Melanocyte of skin (primary cell): ENCODE data around the gene FLRT3. TPM values are rescaled to one million over a fixed set of nuclear protein-coding genes. Genes with fewer than 3 reads are reported as not detected.

ENCODE experiments used
- small RNA-seq, 2 donors: library from RNA; depleted of rRNA; stranded (forward); fragments of <200 nt; gene quantifications; one replicate each; pipeline ENCODE3, GENCODE V24; 2012
- total RNA-seq, 2 donors: library from RNA; depleted of rRNA; stranded (reverse); fragments of >200 nt; gene quantifications; 2 replicates each; pipeline ENCODE4 v1.2.3, GENCODE V29; 2012

The FLRT3 gene
- 1 to 10 TPM; 1.0 to 7.0 TPM for total RNA-seq

DNA sequence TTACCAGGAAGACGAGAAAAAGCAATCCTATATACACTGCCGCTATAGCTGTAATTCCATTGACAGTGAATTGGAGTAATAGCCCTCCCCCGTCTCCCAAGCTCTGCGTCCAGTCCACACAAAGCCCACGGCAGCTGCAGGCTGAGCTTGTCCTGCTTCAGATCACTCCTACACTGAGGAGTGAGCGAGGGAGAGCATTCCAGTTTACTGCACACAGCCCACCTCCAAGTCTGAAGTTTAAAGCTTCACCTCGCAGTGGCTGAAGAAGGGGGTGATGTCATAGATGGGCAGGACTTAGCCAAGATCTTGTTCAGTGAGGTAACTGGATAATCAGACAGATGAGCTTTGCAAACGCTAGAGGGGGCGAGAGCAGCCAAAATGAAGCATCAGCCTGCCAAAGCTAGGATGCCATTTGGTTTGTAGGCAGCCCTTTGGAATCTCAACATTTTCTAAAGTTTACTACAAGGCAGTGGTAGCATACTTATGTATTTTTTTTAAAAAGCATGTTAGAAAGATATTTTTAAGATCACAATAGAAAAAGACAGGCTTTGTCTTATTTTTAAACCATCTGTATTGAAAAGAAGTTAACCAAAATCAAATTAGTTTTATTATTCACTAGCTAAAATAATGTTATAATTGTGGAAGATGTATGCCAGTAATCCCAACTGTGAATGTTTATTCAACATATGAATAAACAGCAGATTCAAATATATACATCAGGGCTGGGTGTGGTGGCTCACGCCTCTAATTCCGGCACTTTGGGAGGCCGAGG lies at the start of gene FLRT3:
Gene FLRT3, minus strand, starts transcription at position 213 of the 772 bp plus-strand sequence. CDS start 10,106 bp downstream, outside the sequence.

Small RNA genes lying within 50 kb of the gene (small RNA-seq; reads per million reads assigned to genes)
- 0.34 to 0.64 reads per million in 2 donors for gene RNU6-228P
